HepG2 (cell line): Measurements from ENCODE around the gene STX4. TPM values are rescaled to one million over a fixed set of nuclear protein-coding genes. Genes with fewer than 3 reads are reported as not detected.

Experiments
- ATAD3A ChIP-seq: sonication (generic); formaldehyde crosslinking; IDR thresholded peaks from 2 replicates; pipeline ENCODE4 v1.4.0; 2020; ENCODE audit warnings: missing genetic modification reagents
- CERS6 ChIP-seq: sonication (generic); formaldehyde crosslinking; IDR thresholded peaks from 2 replicates; pipeline ENCODE4 v1.5.0; 2020; ENCODE audit warnings: missing genetic modification reagents
- CHD2 ChIP-seq: IDR thresholded peaks from 2 replicates; pipeline ENCODE4 v1.6.1; 2011; ENCODE audit warnings: low read depth, low read length, improper control_type of control experiment
- CTCF ChIP-seq: sonication (generic); formaldehyde crosslinking; IDR thresholded peaks from 2 replicates; pipeline ENCODE4 v1.5.0; 2020; ENCODE audit warnings: mild to moderate bottlenecking, missing genetic modification reagents, moderate library complexity
- ETS1 ChIP-seq: sonication (generic); formaldehyde crosslinking; IDR thresholded peaks from 2 replicates; pipeline ENCODE4 v1.4.0; 2020; ENCODE audit warnings: missing genetic modification reagents
- GTF3A ChIP-seq: sonication (generic); formaldehyde crosslinking; conservative IDR thresholded peaks from 2 replicates; pipeline ENCODE4 v1.4.0; 2020; ENCODE audit warnings: mild to moderate bottlenecking, missing genetic modification reagents
- MBNL3 ChIP-seq: fragments of 250-450 bp; sonication (Bioruptor Pico); conservative IDR thresholded peaks from 2 replicates; pipeline ENCODE4 v1.8.0; 2022; ENCODE audit warnings: mild to moderate bottlenecking, inconsistent platforms
- MEIS2 ChIP-seq: sonication (generic); formaldehyde crosslinking; IDR thresholded peaks from 2 replicates; pipeline ENCODE4 v1.9.0; 2021; ENCODE audit warnings: mild to moderate bottlenecking, missing genetic modification reagents
- NFIC ChIP-seq: IDR thresholded peaks from 2 replicates; pipeline ENCODE4 v1.6.1; 2012; ENCODE audit warnings: mild to moderate bottlenecking, low read length, inconsistent platforms
- RORA ChIP-seq: sonication (generic); formaldehyde crosslinking; IDR thresholded peaks from 2 replicates; pipeline ENCODE4 v1.5.0; 2020; ENCODE audit warnings: mild to moderate bottlenecking, missing genetic modification reagents, moderate library complexity
- ZFP91 ChIP-seq: sonication (generic); formaldehyde crosslinking; IDR thresholded peaks from 2 replicates; pipeline ENCODE4 v1.9.0; 2022; ENCODE audit warnings: missing genetic modification reagents, mild to moderate bottlenecking, borderline replicate concordance
- ZNF414 ChIP-seq: sonication (generic); formaldehyde crosslinking; IDR thresholded peaks from 2 replicates; pipeline ENCODE4 v1.5.0; 2020; ENCODE audit warnings: missing genetic modification reagents
- ZNF503 ChIP-seq: sonication (generic); formaldehyde crosslinking; IDR thresholded peaks from 2 replicates; pipeline ENCODE4 v1.4.0; 2020; ENCODE audit warnings: missing genetic modification reagents
- ZNF510 ChIP-seq: sonication (generic); formaldehyde crosslinking; IDR thresholded peaks from 2 replicates; pipeline ENCODE4 v1.4.0; 2020; ENCODE audit warnings: low read depth, mild to moderate bottlenecking, missing genetic modification reagents
- ZNF558 ChIP-seq: sonication (generic); formaldehyde crosslinking; IDR thresholded peaks from 2 replicates; pipeline ENCODE4 v1.9.0; 2022; ENCODE audit warnings: mild to moderate bottlenecking, missing genetic modification reagents, borderline replicate concordance
- ZNF563 ChIP-seq: sonication (generic); formaldehyde crosslinking; IDR thresholded peaks from 2 replicates; pipeline ENCODE4 v1.8.0; 2022; ENCODE audit warnings: mild to moderate bottlenecking, moderate library complexity, missing genetic modification reagents
- ZNF619 ChIP-seq: sonication (generic); formaldehyde crosslinking; IDR thresholded peaks from 2 replicates; pipeline ENCODE4 v1.4.0; 2020; ENCODE audit warnings: mild to moderate bottlenecking, missing genetic modification reagents
- ZNF629 ChIP-seq: sonication (generic); formaldehyde crosslinking; conservative IDR thresholded peaks from 2 replicates; pipeline ENCODE4 v1.5.0; 2020; ENCODE audit warnings: missing genetic modification reagents
- ZNF674 ChIP-seq: sonication (generic); formaldehyde crosslinking; IDR thresholded peaks from 2 replicates; pipeline ENCODE4 v1.5.0; 2020; ENCODE audit warnings: low read depth, mild to moderate bottlenecking, missing genetic modification reagents
- ZNF781 ChIP-seq: sonication (generic); formaldehyde crosslinking; IDR thresholded peaks from 2 replicates; pipeline ENCODE4 v1.5.1; 2020; ENCODE audit warnings: borderline replicate concordance, mild to moderate bottlenecking, missing genetic modification reagents; ENCODE audit errors: not compliant biosample characterization
- polyA plus RNA-seq, 8 experiments: library from polyadenylated mRNA; depleted of rRNA in 3 of 8; stranded (reverse) in 7 of 8; unstranded in 1 of 8; fragments of >200 nt; fragmentation: Illumina TruSeq in 4 of 8; extraction: Trizol in 4 of 8; gene quantifications; 2 replicates each; pipeline versions ENCODE4 v1.2.1 to v1.2.3, GENCODE V29; 2011 to 2016; ENCODE audit warnings: low read depth in 4 of 8, missing spikeins in 1 of 8, mixed read lengths in 1 of 8; ENCODE audit not compliant: insufficient read depth in 1 of 8
- total RNA-seq, 5 experiments: library from RNA; depleted of rRNA; stranded (reverse); fragments of >200 nt; fragmentation: Illumina TruSeq; extraction: Trizol; gene quantifications; 2 replicates each; pipeline ENCODE4 v1.2.3, GENCODE V29; 2016; ENCODE audit warnings: low read depth in 1 of 5

Gene STX4
- total and polyA plus RNA-seq, 2 of the 13 experiments (the other 11 are each of a cell fraction or from before 2014, with no cell fraction given): 29.2 to 34.6 TPM

- no peak; the same call in 1 of the 2 replicates for TF ChIP-seq ZNF563 (CRISPR knock-in tag)
- TF ChIP-seq RORA (CRISPR knock-in tag): peak; percentile 93; the same call in 1 of the 2 replicates
- TF ChIP-seq ATAD3A: no peak
- TF ChIP-seq ZNF503 (CRISPR knock-in tag): 0 out of 2 replicates have a peak, but pooled peaks have one; percentile 41
- peak; percentile 9; the same call in 1 of the 2 replicates for TF ChIP-seq ZNF414
- TF ChIP-seq ETS1 (CRISPR knock-in tag): no peak
- peak; percentile 32 for TF ChIP-seq CTCF (CRISPR knock-in tag)
- TF ChIP-seq ZNF781 (CRISPR knock-in tag): no peak
- peak; percentile 87; the same call in 1 of the 2 replicates for TF ChIP-seq ZNF558 (CRISPR knock-in tag)
- TF ChIP-seq GTF3A (CRISPR knock-in tag): peak; percentile 71; the same call in 1 of the 2 replicates
- no peak for TF ChIP-seq CERS6 (CRISPR knock-in tag)
- TF ChIP-seq MEIS2 (CRISPR knock-in tag): no peak
- no peak; the same call in 1 of the 2 replicates for TF ChIP-seq NFIC
- TF ChIP-seq CHD2: no peak
- TF ChIP-seq ZNF629 (CRISPR knock-in tag): 0 out of 2 replicates have a peak, but pooled peaks have one; percentile 20
- peak; percentile 68; the same call in 1 of the 2 replicates for TF ChIP-seq ZNF619 (CRISPR knock-in tag)
- no peak for TF ChIP-seq ZNF510 (CRISPR knock-in tag)
- TF ChIP-seq ZFP91: peak; percentile 30; the same call in 1 of the 2 replicates
- TF ChIP-seq MBNL3 (CRISPR knock-in tag): no peak
- TF ChIP-seq ZNF674 (CRISPR knock-in tag): no peak
Observed at GRCh38 chr16:30998852-30999761, 34.3 kb upstream of the STX4 start (continued).
